ENCODE results near the gene EDEM3.
"Not testable (repeated sequence)": the region's sequence is repeated elsewhere in the genome, so short reads cannot be mapped to it uniquely, and the experiment has no call there.

Gene EDEM3

GRCh38 chr1:184740344-184740743, 14.3 kb downstream of the EDEM3 start:
- DNase-seq (ENCODE audit: low read depth): no peak

DNA sequence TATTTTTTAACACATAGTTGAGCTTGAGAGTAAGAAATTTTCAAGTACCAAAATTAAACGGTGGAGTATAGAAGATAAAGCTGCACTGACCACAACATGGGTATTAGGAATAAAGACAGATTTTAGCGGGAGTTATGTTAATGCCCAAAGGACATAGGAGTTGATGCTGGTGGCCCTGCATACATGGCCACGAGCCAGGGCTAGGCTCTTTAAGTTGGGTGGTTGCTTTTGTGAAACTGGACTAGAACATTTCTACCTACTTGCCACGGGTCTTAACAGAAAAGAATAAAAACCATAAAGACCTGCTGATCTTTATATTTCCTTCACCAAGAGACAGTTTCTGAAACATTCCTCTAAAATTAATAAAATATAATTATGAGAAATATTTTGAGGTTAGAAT, 14.9 kb downstream of the EDEM3 start:
- DNase-seq (ENCODE audit: low read depth): no peak

- DNase-seq (ENCODE audit: low read depth): no peak
Observed at GRCh38 chr1:184739070-184739469, 15.6 kb downstream of the EDEM3 start.

- DNase-seq (ENCODE audit: low read depth): no peak
Observed at GRCh38 chr1:184734980-184735379, 19.7 kb downstream of the EDEM3 start.

- no peak for DNase-seq (ENCODE audit: low read depth)
Observed at GRCh38 chr1:184724843-184725242, 29.8 kb downstream of the EDEM3 start.

- no peak for DNase-seq (ENCODE audit: low read depth)
Observed at GRCh38 chr1:184716158-184716557, 38.5 kb downstream of the EDEM3 start.

DNA sequence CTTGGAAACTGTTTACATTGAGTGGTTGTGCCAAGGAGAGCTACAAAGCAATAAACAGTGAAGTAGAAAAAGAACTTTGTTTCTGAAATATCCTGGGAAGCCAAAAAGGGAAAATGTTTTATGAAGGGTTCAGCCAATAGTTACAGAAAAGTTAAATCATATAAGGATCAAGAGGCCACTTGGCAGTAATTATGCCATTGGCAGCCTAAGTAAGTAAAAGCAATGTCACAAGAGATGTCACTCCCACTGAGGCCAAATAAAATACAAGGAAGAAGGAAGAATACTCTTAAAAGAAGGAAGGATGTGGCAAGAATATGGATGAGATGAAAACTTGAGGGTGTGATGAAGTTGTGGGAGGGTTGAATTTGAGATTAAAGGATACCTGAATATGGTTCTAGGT, 45.2 kb downstream of the EDEM3 start:
- DNase-seq (ENCODE audit: low read depth): no peak

- DNase-seq (ENCODE audit: low read depth): no peak
Observed at GRCh38 chr1:184708084-184708676, 46.5 kb downstream of the EDEM3 start.

- DNase-seq (ENCODE audit: low read depth): no peak
Observed at GRCh38 chr1:184705271-184705670, 49.4 kb downstream of the EDEM3 start.

DNA sequence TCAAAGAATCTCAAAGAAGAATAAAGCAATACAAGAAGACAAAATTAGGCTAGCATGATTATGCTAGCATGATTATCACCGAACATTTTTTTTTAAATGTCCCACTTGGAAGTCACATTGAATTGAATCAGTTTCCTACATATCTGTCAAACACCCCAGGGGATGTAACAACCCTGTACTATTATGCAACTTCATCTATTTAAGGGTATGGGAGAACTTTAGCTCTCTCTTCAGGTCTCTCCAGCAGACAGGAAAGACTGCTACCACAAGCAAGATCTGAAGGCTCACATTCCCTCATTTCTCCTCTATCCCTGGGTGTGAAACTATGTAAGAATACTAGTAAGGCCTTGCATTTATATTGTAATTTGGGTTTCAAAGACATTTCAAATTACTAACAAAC, 52.8 kb downstream of the EDEM3 start:
- DNase-seq (ENCODE audit: low read depth): no peak

GRCh38 chr1:184698969-184699368, 55.7 kb downstream of the EDEM3 start:
- no peak for DNase-seq (ENCODE audit: low read depth)

GRCh38 chr1:184698016-184698415, 56.6 kb downstream of the EDEM3 start:
- no peak for DNase-seq (ENCODE audit: low read depth)

DNA sequence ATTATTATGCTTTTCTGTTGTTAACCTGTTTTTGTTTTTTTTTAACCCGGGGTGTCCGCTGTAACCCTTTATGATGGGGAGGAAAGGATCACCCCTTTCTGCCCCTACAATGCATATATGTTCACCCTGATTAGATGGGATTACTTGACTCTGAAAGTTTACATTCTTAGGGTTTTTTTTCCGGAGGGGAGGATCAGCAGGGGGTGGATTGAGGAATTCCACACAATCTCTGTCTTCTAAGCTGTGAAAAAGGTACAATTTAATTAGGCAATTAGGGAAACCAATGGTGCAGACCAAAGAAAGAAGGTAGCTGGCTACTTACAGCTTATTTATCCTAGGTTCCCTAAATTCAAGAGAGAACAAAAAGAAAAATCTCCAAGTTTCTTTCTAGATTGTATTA, 58.3 kb downstream of the EDEM3 start:
- no peak for DNase-seq (ENCODE audit: low read depth)

DNA sequence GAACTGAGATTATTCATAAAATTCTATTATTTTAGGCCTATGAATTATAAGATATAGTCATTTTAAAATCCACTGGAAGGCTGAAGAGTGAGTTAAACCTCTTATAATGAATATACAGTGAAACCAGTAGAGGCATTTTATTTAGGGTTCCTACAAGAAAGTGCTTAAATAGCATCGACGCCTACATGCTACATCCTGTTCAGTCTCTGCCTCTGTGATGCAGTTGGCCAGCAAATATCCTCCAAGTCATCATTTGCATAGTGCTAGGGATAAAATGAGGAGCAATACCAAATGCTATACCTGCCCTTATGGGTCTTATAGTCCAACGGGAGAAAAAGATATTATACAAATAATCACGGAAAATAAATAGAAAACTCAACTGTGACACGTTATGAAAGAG, 59.6 kb downstream of the EDEM3 start:
- no peak for DNase-seq (ENCODE audit: low read depth)

DNA sequence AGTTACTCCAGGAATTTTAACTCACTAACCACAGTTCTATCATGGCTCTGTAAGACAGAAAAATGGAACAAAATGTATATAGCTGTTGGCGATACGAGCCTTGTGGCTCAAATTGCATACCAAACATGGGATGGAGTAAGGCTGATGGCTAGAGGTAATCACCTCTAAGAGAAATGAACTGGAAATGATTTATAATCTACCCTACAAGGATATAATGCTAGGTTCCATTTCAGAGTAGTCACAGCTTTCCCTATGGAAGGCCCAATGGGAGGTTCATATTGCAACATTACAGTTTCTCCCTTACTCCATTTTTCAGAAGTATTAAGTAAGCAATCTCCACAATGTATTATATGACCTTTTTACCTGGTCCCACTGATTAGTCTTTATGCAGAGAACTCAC, 61.6 kb downstream of the EDEM3 start:
- no peak for DNase-seq (ENCODE audit: low read depth)

- DNase-seq (ENCODE audit: low read depth): peak; percentile 41
Observed at GRCh38 chr1:184691719-184692324, 62.8 kb downstream of the EDEM3 start.

- no peak for DNase-seq (ENCODE audit: low read depth)
Observed at GRCh38 chr1:184686540-184686939, 68.1 kb downstream of the EDEM3 start.

DNA sequence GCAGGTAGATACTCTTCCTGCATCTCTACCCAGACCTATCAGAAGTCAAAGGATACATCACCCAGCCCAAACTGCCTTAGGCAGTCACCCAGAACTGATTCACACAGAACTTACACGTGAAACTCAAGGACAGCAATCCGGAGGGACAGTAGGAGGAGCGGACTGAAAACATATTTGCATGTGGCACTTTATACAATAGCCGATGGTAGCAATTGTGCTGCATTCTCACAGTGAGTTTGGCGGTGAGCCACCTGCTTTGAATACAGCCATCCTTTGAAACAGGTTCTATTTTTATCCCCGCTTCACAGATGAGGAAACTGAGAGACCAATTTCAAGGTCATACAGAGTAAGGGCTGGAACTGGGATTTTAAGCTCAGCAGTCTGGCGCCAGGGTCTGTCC, 69.5 kb downstream of the EDEM3 start:
- DNase-seq (ENCODE audit: low read depth): no peak

DNA sequence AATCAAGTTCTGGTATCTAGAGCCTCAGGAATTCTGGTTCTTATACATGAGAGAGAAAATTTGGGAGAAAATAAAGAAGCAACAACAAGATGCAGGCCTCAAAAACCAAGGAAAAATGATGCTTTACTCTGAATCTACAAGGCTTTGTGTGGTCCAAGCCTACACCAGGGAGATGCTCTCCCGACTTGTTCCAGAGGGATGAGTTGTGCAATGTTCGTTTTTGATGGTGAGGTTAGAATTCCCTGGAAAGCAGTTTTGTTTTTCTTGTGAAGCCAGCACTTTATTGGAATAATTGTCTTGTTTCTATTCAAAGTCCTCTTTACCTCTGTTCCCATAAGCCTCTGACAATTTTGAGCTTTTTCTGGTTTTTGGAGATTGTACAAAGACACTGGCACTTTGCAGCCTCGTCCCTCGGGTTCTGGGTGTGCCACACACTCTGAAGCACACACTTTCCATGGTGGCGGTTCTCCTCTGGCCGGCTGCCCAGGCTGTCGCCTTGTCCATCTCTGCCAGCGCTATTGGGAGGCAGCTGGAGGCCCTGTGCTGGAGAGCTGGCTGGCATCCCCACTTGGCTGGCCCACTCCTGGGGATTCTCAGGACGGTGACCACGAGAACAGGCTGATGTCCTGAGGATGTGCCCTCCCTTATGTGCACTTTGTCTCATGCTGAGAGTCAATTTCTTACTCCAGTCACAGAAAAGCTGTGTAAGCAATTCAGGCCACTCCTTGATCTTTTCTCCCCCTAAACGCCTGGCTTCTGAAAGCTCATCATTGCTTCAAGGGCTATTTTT, 70.2 kb downstream of the EDEM3 start:
- DNase-seq (ENCODE audit: low read depth): no peak

- DNase-seq (ENCODE audit: low read depth): no peak
Observed at GRCh38 chr1:184682956-184683355, 71.7 kb downstream of the EDEM3 start.

- not testable (repeated sequence) for DNase-seq (ENCODE audit: low read depth)
Observed at GRCh38 chr1:184680611-184681225, 73.9 kb downstream of the EDEM3 start.

DNA sequence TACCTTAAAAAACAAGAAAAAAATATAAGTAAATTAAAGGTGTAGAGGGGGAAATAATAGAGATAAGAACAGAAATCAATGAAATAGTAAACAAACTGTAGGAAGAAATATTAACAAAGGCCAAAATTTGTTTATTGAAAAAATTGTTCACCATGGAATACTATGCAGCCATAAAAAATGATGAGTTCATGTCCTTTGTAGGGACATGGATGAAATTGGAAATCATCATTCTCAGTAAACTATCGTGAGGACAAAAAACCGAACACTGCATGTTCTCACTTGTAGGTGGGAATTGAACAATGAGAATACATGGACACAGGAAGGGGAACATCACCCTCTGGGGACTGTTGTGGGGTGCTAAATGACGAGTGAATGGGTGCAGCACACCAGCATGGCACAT, 75.2 kb downstream of the EDEM3 start:
- DNase-seq (ENCODE audit: low read depth): not testable (repeated sequence)

DNA sequence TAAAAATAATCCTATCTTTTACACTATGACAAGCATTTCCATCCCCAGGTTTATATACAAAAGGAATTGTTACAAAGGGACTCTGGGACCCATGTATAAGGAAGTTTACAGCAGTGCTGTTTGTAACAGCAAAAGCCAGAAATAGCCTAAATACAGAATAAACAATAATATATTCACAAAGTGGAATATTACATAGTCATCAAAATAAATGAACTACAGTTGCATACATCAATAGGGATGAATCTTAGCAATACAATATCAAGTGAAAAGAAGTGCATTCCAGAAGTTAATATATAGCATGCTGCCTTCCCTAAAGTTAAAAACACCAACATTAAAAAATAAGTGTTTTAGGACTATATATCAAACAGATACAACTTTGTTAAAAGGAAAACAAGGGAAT, 77.3 kb downstream of the EDEM3 start:
- no peak for DNase-seq (ENCODE audit: low read depth)
